ENCODE measurements around the gene GP2.
"Not testable (repeated sequence)": the region's sequence is repeated elsewhere in the genome, so short reads cannot be mapped to it uniquely, and the experiment has no call there.

The GP2 gene

GRCh38 chr16:20323591-20324117 lies 3.7 kb downstream of the GP2 start:
- no peak for DNase-seq

GRCh38 chr16:20322696-20323095 lies 4.6 kb downstream of the GP2 start:
- DNase-seq = no peak

GRCh38 chr16:20321671-20322070 lies 5.6 kb downstream of the GP2 start:
- DNase-seq = no peak

- not testable (repeated sequence) for DNase-seq
Measured at GRCh38 chr16:20321051-20321450, 6.3 kb downstream of the GP2 start.

- DNase-seq = no peak
Measured at GRCh38 chr16:20320592-20320991, 6.7 kb downstream of the GP2 start.

GRCh38 chr16:20320178-20320577 lies 7.1 kb downstream of the GP2 start:
- DNase-seq = no peak

- DNase-seq = no peak
Measured at GRCh38 chr16:20319406-20319805, 7.9 kb downstream of the GP2 start.

GRCh38 chr16:20318437-20318836 lies 8.9 kb downstream of the GP2 start:
- no peak for DNase-seq

GRCh38 chr16:20318006-20318405 lies 9.3 kb downstream of the GP2 start:
- no peak for DNase-seq

GRCh38 chr16:20317117-20317516 lies 10.2 kb downstream of the GP2 start:
- DNase-seq = no peak

GRCh38 chr16:20316715-20317114 lies 10.6 kb downstream of the GP2 start:
- DNase-seq = no peak

GRCh38 chr16:20315764-20316163 lies 11.5 kb downstream of the GP2 start:
- no peak for DNase-seq

GRCh38 chr16:20314575-20314974 lies 12.7 kb downstream of the GP2 start:
- no peak for DNase-seq

- no peak for DNase-seq
Measured at GRCh38 chr16:20313741-20314140, 13.6 kb downstream of the GP2 start.

- DNase-seq = not testable (repeated sequence)
Measured at GRCh38 chr16:20312536-20313095, 14.7 kb downstream of the GP2 start.

- DNase-seq = no peak
Measured at GRCh38 chr16:20311548-20311947, 15.8 kb downstream of the GP2 start.

- no peak for DNase-seq
Measured at GRCh38 chr16:20310421-20311395, 16.6 kb downstream of the GP2 start.

GRCh38 chr16:20309786-20310185 lies 17.5 kb downstream of the GP2 start:
- no peak for DNase-seq

GRCh38 chr16:20308801-20309590 lies 18.3 kb downstream of the GP2 start:
- no peak for DNase-seq

GRCh38 chr16:20308266-20308665 lies 19.0 kb downstream of the GP2 start:
- no peak for DNase-seq

GRCh38 chr16:20307791-20308190 lies 19.5 kb downstream of the GP2 start:
- DNase-seq = no peak

GRCh38 chr16:20307240-20307671 lies 20.1 kb downstream of the GP2 start:
- no peak for DNase-seq

GRCh38 chr16:20306401-20306800 lies 20.9 kb downstream of the GP2 start:
- DNase-seq = no peak

Measured in inflammatory macrophage treated with lipopolysaccharide for 4 hours (primary cell).